Liver (tissue), 10 donors: ENCODE data around the gene ITFG1. TPM values are rescaled to one million over a fixed set of nuclear protein-coding genes. Genes with fewer than 3 reads are reported as not detected.

ENCODE experiments used
- DNase-seq: peaks from one replicate; pipeline ENCODE4 v3.0.0-alpha.2; 2017; ENCODE audit warnings: low spot score
- H3K27ac ChIP-seq, 2 donors: one replicate each; pipeline ENCODE4 v1.7.0; 2013; ENCODE audit warnings: inconsistent platforms in 2 of 2, low read length in 2 of 2, control low read depth in 1 of 2, low read depth in 1 of 2, mild to moderate bottlenecking in 1 of 2
- H3K27me3 ChIP-seq, 4 donors: one replicate each; pipeline versions ENCODE4 v1.6.1 to v1.7.0; 2013; ENCODE audit warnings: low read length in 3 of 4, inconsistent platforms in 1 of 4, mild to moderate bottlenecking in 1 of 4, moderate library complexity in 1 of 4; ENCODE audit not compliant: control insufficient read depth in 4 of 4, insufficient read depth in 4 of 4
- H3K36me3 ChIP-seq, 4 donors: one replicate each; pipeline versions ENCODE4 v1.6.1 to v1.7.0; 2013; ENCODE audit warnings: low read length in 3 of 4, mild to moderate bottlenecking in 3 of 4, low read depth in 1 of 4, moderate library complexity in 1 of 4; ENCODE audit not compliant: control insufficient read depth in 4 of 4, insufficient read depth in 3 of 4
- H3K4me1 ChIP-seq, 4 donors: one replicate each; pipeline versions ENCODE4 v1.6.1 to v1.7.0; 2013; ENCODE audit warnings: low read length in 3 of 4, mild to moderate bottlenecking in 3 of 4, moderate library complexity in 1 of 4; ENCODE audit not compliant: control insufficient read depth in 4 of 4, insufficient read depth in 4 of 4
- H3K4me3 ChIP-seq, 3 donors: one replicate each; pipeline versions ENCODE4 v1.6.1 to v1.7.0; 2013; ENCODE audit warnings: low read length in 3 of 3, control low read depth in 1 of 3, low read depth in 1 of 3, mild to moderate bottlenecking in 1 of 3
- H3K9ac ChIP-seq, 2 donors: one replicate each; pipeline ENCODE4 v1.7.0; 2013; ENCODE audit warnings: low read length in 2 of 2, mild to moderate bottlenecking in 2 of 2, moderate library complexity in 2 of 2, control low read depth in 1 of 2, low read depth in 1 of 2
- H3K9me3 ChIP-seq, 4 donors: one replicate each; pipeline versions ENCODE4 v1.6.1 to v1.7.0; 2013; ENCODE audit warnings: low read length in 3 of 4; ENCODE audit not compliant: control insufficient read depth in 4 of 4
- EGR1 ChIP-seq, 2 donors: IDR thresholded peaks; 2 replicates each; pipeline ENCODE4 v1.6.1; 2016 to 2018; ENCODE audit warnings: antibody characterized with exemption in 2 of 2, low read depth in 2 of 2
- FOXA2 ChIP-seq: IDR thresholded peaks from 2 replicates; pipeline ENCODE4 v1.6.1; 2016; ENCODE audit warnings: antibody characterized with exemption
- GABPA ChIP-seq, 2 donors: IDR thresholded peaks in 1 of 2; conservative IDR thresholded peaks in 1 of 2; 2 replicates each; pipeline ENCODE4 v1.6.1; 2016; ENCODE audit warnings: antibody characterized with exemption in 2 of 2, mild to moderate bottlenecking in 1 of 2, moderate library complexity in 1 of 2
- HNF4G ChIP-seq: IDR thresholded peaks from 2 replicates; pipeline ENCODE4 v1.6.1; 2016; ENCODE audit warnings: antibody characterized with exemption
- JUND ChIP-seq, 2 donors: IDR thresholded peaks; 2 replicates each; pipeline ENCODE4 v1.6.1; 2016; ENCODE audit warnings: antibody characterized with exemption in 2 of 2
- NR2F2 ChIP-seq: IDR thresholded peaks from 2 replicates; pipeline ENCODE4 v1.6.1; 2016; ENCODE audit warnings: antibody characterized with exemption
- RXRA ChIP-seq, 2 donors: IDR thresholded peaks; 2 replicates each; pipeline ENCODE4 v1.6.1; 2017 to 2018; ENCODE audit warnings: antibody characterized with exemption in 2 of 2, mild to moderate bottlenecking in 1 of 2
- SP1 ChIP-seq: IDR thresholded peaks from 2 replicates; pipeline ENCODE4 v1.6.1; 2018; ENCODE audit warnings: antibody characterized with exemption, mild to moderate bottlenecking
- TAF1 ChIP-seq: conservative IDR thresholded peaks from 2 replicates; pipeline ENCODE4 v1.6.1; 2016; ENCODE audit warnings: antibody characterized with exemption, mild to moderate bottlenecking
- YY1 ChIP-seq: IDR thresholded peaks from 2 replicates; pipeline ENCODE4 v1.6.1; 2016; ENCODE audit warnings: antibody characterized with exemption, mild to moderate bottlenecking
- WGBS: extraction: QIAGEN DNeasy Blood & Tissue Kit; methylation state at CpG from one replicate; pipeline ENCODE4 v1.1.7; 2013; 5-methylcytosine and 5-hydroxymethylcytosine counted together
- polyA plus RNA-seq, 2 donors: library from polyadenylated mRNA; stranded (reverse) in 1 of 2; unstranded in 1 of 2; fragments of 200-250 nt in 1 of 2; fragments of >200 nt in 1 of 2; fragmentation: Nextera tagmentation in 1 of 2; extraction: Ambion mirVana in 1 of 2; gene quantifications; one replicate each; pipeline versions ENCODE4 v1.2.1 to v1.2.3, GENCODE V29; 2013 to 2015
- small RNA-seq: library from RNA; depleted of rRNA; stranded (forward); fragments of <200 nt; gene quantifications from one replicate; pipeline ENCODE3, GENCODE V24; 2014
- total RNA-seq, 2 donors: library from RNA; depleted of rRNA; stranded (reverse); fragments of >200 nt; gene quantifications; one replicate each; pipeline ENCODE4 v1.2.3, GENCODE V29; 2014
- TF ChIP-seq, protein P1 (sequence below): IDR thresholded peaks from 2 replicates; pipeline ENCODE4 v1.6.1; 2016; ENCODE audit warnings: antibody characterized with exemption
- TF ChIP-seq, protein P2 (sequence below): fragments of 150-350 bp; IDR thresholded peaks from 2 replicates; pipeline ENCODE4 v1.5.1; 2017; ENCODE audit warnings: improper control_type of control experiment, low read depth, low read length; ENCODE audit not compliant: missing input control
- TF ChIP-seq, protein P3 (sequence below): IDR thresholded peaks from 2 replicates; pipeline ENCODE4 v1.6.1; 2016; ENCODE audit warnings: antibody characterized with exemption
- donor health status: healthy.
- donor health status: healthy.
- donor health status: healthy.
- donor health status: healthy.
- donor health status: healthy.

ITFG1 gene
- total and polyA plus RNA-seq, 4 donors: 31.1 to 51.0 (median 36.5) TPM

DNA sequence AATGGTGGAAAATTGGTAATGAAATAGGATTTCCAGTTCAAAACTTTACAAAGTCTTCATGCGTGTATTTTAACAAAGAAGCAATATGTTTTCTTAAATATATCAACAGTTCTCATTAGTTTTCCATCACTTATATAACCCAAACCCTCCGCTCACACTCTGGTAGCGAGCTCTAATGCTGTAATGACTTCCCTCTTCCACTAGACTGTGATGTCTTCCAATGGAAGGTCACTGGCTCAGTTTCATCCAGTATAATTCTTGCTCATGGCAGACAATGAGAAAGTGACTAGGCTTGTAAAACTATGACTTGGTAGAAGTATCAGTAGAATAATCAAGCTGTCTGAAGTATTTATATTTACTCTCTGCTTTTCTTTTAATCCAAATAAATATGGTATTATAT is 349.9 kb downstream of the ITFG1 start:
- 97% methylated on average over 3 of the region's 3 CpGs for WGBS
- no peak for DNase-seq
- no peaks in the 10 kb centered on the region for H3K27me3 ChIP-seq

DNA sequence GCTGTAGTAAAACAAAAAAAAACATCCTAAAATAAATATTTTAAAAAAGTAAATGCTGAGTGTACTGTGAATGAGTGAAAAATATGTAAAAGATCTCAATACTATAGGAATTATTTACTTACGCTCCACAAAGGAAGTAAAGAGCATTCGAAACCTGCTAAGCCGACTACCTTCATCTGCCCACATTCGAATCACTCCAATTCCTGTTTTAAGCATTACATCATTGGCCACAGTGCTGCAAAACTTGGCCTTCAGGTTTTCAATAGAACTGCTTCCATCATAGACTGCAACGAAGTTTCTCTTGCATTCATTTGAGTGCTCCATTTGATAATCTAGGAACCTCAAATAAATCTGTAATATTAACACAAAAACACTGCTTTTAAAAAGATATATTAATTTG is 351.5 kb downstream of the ITFG1 start:
- no peak for DNase-seq
- H3K9ac ChIP-seq: no peak overlapping the region
- H3K27ac ChIP-seq: no peak overlapping the region
- no peaks in the 10 kb centered on the region for H3K36me3 ChIP-seq
- WGBS: 82% methylated on average over 5 of the region's 5 CpGs
- TF ChIP-seq JUND (IDR thresholded peaks at IDR 0.05) (no peak), YY1 (no peak), SP1 (no peak), FOXA2 (no peak), GABPA (IDR thresholded peaks at IDR 0.05 in 1 of 2, conservative IDR thresholded peaks at IDR 0.05 in 1 of 2) (no peak), NR2F2 (no peak), RXRA (IDR thresholded peaks at IDR 0.05) (no peak), EGR1 (IDR thresholded peaks at IDR 0.05; ENCODE audit: low read depth in 2 of 2) (no peak)
- TF ChIP-seq, protein P1, sequence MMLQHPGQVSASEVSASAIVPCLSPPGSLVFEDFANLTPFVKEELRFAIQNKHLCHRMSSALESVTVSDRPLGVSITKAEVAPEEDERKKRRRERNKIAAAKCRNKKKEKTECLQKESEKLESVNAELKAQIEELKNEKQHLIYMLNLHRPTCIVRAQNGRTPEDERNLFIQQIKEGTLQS: no peak
- H3K27me3 ChIP-seq: no peaks in the 10 kb centered on the region
- H3K4me1 ChIP-seq: no peaks in the 10 kb centered on the region
- H3K9me3 ChIP-seq: no peaks in the 10 kb centered on the region
- H3K4me3 ChIP-seq: no peak overlapping the region

More for the DNA sequence above, 349.9 kb downstream of the ITFG1 start:
- Histone ChIP-seq H3K27ac (no peak overlapping the region), H3K9ac (no peak overlapping the region), H3K36me3 (no peaks in the 10 kb centered on the region), H3K4me3 (no peak overlapping the region), H3K4me1 (no peaks in the 10 kb centered on the region), H3K9me3 (no peaks in the 10 kb centered on the region)
- no peak for TF ChIP-seq YY1
- TF ChIP-seq, protein P1: no peak
- no peak for TF ChIP-seq NR2F2
- TF ChIP-seq HNF4G: no peak
- TF ChIP-seq TAF1: no peak
- TF ChIP-seq, protein P2, sequence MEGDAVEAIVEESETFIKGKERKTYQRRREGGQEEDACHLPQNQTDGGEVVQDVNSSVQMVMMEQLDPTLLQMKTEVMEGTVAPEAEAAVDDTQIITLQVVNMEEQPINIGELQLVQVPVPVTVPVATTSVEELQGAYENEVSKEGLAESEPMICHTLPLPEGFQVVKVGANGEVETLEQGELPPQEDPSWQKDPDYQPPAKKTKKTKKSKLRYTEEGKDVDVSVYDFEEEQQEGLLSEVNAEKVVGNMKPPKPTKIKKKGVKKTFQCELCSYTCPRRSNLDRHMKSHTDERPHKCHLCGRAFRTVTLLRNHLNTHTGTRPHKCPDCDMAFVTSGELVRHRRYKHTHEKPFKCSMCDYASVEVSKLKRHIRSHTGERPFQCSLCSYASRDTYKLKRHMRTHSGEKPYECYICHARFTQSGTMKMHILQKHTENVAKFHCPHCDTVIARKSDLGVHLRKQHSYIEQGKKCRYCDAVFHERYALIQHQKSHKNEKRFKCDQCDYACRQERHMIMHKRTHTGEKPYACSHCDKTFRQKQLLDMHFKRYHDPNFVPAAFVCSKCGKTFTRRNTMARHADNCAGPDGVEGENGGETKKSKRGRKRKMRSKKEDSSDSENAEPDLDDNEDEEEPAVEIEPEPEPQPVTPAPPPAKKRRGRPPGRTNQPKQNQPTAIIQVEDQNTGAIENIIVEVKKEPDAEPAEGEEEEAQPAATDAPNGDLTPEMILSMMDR: no peak
- TF ChIP-seq, protein P3, sequence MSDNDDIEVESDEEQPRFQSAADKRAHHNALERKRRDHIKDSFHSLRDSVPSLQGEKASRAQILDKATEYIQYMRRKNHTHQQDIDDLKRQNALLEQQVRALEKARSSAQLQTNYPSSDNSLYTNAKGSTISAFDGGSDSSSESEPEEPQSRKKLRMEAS: no peak
- no peak for TF ChIP-seq RXRA (IDR thresholded peaks at IDR 0.05)
- TF ChIP-seq FOXA2: no peak
- no peak for TF ChIP-seq GABPA (IDR thresholded peaks at IDR 0.05 in 1 of 2, conservative IDR thresholded peaks at IDR 0.05 in 1 of 2)

Small RNAs within 50 kb of the gene (small RNA-seq; reads per million reads assigned to genes)
- gene RF00019: not detected
- not detected for gene RNA5SP425

Other genes with a start within 250 kb of the ITFG1 start
- gene PHKB, start 268 bp upstream of the ITFG1 start, total RNA-seq: 10 to 100 TPM; 39.5 to 49.1 TPM
- 10 to 100 TPM; 13.2 to 18.4 TPM for gene PHKB, start 268 bp upstream of the ITFG1 start, polyA plus RNA-seq